Panc1 (cell line): ENCODE measurements around the gene SLC35E2B. TPM values are rescaled to one million over a fixed set of nuclear protein-coding genes. Genes with fewer than 3 reads are reported as not detected.

ENCODE experiments used
- ATAC-seq: fragments of 200-7000 bp; cut with Tn5 transposase; 2 replicates; pipeline ENCODE4 v1.9.1; 2020; ENCODE audit warnings: mild to moderate bottlenecking, moderate library complexity
- BruUV-seq: library from RNA; stranded (reverse); fragments of 400-500 nt; replicated peaks from 2 replicates; lab custom pipeline; 2021; lab: Mats Ljungman, UMichigan
- CTCF ChIA-PET: fragments of 300-600 bp; sonication (Branson Sonifier 250); formaldehyde crosslinking; loops from one replicate; lab custom pipeline; 2022; ENCODE audit warnings: antibody characterized with exemption; lab: Charles Lee
- POLR2A ChIA-PET: fragments of 300-600 bp; sonication (Branson Sonifier 250); formaldehyde crosslinking; loops from one replicate; lab custom pipeline; 2022; ENCODE audit warnings: antibody characterized with exemption; lab: Charles Lee
- DNase-seq: peaks from one replicate; pipeline ENCODE4 v3.0.0-alpha.2; 2010; ENCODE audit warnings: low read depth, low spot score
- H3K27ac ChIP-seq: 2 replicates; pipeline ENCODE4 v1.5.1; 2011; ENCODE audit warnings: mild to moderate bottlenecking, low read length, inconsistent platforms
- H3K27me3 ChIP-seq: fragments of 200-500 bp; sonication (Bioruptor generic); 2 replicates; pipeline ENCODE4 v1.6.0; 2014; ENCODE audit warnings: low read length, inconsistent platforms; ENCODE audit not compliant: control insufficient read depth, insufficient read depth
- H3K36me3 ChIP-seq: fragments of 200-500 bp; sonication (Bioruptor generic); 2 replicates; pipeline ENCODE4 v1.5.1; 2014; ENCODE audit warnings: inconsistent platforms, mild to moderate bottlenecking, low read length, moderate library complexity; ENCODE audit not compliant: control insufficient read depth, insufficient read depth
- H3K4me1 ChIP-seq: 2 replicates; pipeline ENCODE4 v1.5.1; 2011; ENCODE audit warnings: inconsistent platforms, mild to moderate bottlenecking, low read length, moderate library complexity; ENCODE audit not compliant: control insufficient read depth, insufficient read depth
- H3K4me3 ChIP-seq, 2 experiments: 2 replicates each; pipeline ENCODE4 v1.5.1; 2011 to 2012; ENCODE audit warnings: low read depth in 2 of 2, low read length in 2 of 2, mild to moderate bottlenecking in 2 of 2, inconsistent platforms in 1 of 2, moderate library complexity in 1 of 2
- H3K9me3 ChIP-seq: fragments of 200-500 bp; sonication (Bioruptor generic); 2 replicates; pipeline ENCODE4 v1.5.1; 2014; ENCODE audit warnings: low read depth, mild to moderate bottlenecking, inconsistent platforms, low read length, moderate library complexity; ENCODE audit not compliant: control insufficient read depth, insufficient read depth
- POLR2AphosphoS5 ChIP-seq: IDR thresholded peaks from 2 replicates; pipeline ENCODE4 v1.6.1; 2012; ENCODE audit warnings: mild to moderate bottlenecking, low read depth, low read length, moderate library complexity
- SIN3A ChIP-seq: IDR thresholded peaks from 2 replicates; pipeline ENCODE4 v1.6.1; 2012; ENCODE audit warnings: low read depth, mild to moderate bottlenecking, low read length, moderate library complexity, borderline replicate concordance; ENCODE audit not compliant: insufficient read depth
- TCF7L2 ChIP-seq: IDR thresholded peaks from 2 replicates; pipeline ENCODE4 v1.6.1; 2011; ENCODE audit warnings: mild to moderate bottlenecking, low read depth, low read length, inconsistent platforms
- in situ Hi-C: cut with HindIII; loops from 2 replicates; pipeline ENCODE4 v1.10.0; 2016; ENCODE audit warnings: low sequenced_read_pairs, low pct_unique_long_range_greater_than_20kb
- intact Hi-C: fragments of 100-400 bp; cut with micrococcal nuclease; formaldehyde crosslinking; loops from one replicate; pipeline ENCODE4 v1.10.0; 2022; ENCODE audit not compliant: unreplicated experiment
- total RNA-seq: library from RNA; stranded (reverse); gene quantifications from one replicate; pipeline ENCODE4 v1.2.1, GENCODE V29; 2021; ENCODE audit not compliant: unreplicated experiment
- TF ChIP-seq, protein P1 (sequence below), 2 experiments: IDR thresholded peaks; 2 replicates each; pipeline ENCODE4 v1.6.1; 2011 to 2012; ENCODE audit warnings: low read depth in 2 of 2, control low read depth in 1 of 2, low read length in 1 of 2, mild to moderate bottlenecking in 1 of 2, moderate library complexity in 1 of 2; ENCODE audit not compliant: insufficient read depth in 1 of 2
- TF ChIP-seq, protein P2 (sequence below): fragments of 450-650 bp; IDR thresholded peaks from 2 replicates; pipeline ENCODE4 v1.5.1; 2017; ENCODE audit warnings: mild to moderate bottlenecking

Gene SLC35E2B
- total RNA-seq, 1 experiment from 2014 or later = 75.7 TPM

DNA sequence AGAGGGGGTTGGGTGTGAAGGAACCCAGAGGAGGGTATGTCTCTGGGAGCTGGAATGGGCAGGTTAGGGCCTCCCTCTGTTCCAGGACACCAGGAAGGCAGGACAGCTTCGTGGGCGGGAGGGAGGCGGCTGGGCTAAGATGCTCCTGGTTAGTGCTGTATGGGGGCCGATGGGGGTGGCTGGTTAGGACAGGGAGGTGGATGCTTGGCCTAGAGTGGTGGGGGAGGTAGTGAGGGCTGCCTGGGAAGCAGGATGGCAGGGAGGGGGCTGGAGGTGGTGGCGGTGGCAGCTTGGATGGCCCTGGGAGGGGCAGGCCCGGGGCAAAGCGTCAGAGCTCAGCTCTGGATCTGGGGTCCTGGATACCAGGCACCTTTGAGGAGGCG lies 66.8 kb downstream of the SLC35E2B start:
- no peaks in the 10 kb centered on the region for H3K27me3 ChIP-seq
- H3K4me3 ChIP-seq = no peak overlapping the region
- ChIA-PET POLR2A (no interaction called here), CTCF (interaction anchor here (0.5 kb wide), 1 partner anchor 17 kb away, joined by 6 read pairs; no protein-coding TSS in a partner anchor)
- H3K27ac ChIP-seq = no peak overlapping the region
- intact Hi-C loops (no loop called here), in situ Hi-C loops (no loop called here)
- DNase-seq (no peak), ATAC-seq (no peak)
- no peaks in the 10 kb centered on the region for H3K36me3 ChIP-seq
- H3K9me3 ChIP-seq = no peaks in the 10 kb centered on the region
- H3K4me1 ChIP-seq = no peaks in the 10 kb centered on the region
- BruUV-seq = no TSS peak
- no peak for TF ChIP-seq TCF7L2
- TF ChIP-seq, protein P1, sequence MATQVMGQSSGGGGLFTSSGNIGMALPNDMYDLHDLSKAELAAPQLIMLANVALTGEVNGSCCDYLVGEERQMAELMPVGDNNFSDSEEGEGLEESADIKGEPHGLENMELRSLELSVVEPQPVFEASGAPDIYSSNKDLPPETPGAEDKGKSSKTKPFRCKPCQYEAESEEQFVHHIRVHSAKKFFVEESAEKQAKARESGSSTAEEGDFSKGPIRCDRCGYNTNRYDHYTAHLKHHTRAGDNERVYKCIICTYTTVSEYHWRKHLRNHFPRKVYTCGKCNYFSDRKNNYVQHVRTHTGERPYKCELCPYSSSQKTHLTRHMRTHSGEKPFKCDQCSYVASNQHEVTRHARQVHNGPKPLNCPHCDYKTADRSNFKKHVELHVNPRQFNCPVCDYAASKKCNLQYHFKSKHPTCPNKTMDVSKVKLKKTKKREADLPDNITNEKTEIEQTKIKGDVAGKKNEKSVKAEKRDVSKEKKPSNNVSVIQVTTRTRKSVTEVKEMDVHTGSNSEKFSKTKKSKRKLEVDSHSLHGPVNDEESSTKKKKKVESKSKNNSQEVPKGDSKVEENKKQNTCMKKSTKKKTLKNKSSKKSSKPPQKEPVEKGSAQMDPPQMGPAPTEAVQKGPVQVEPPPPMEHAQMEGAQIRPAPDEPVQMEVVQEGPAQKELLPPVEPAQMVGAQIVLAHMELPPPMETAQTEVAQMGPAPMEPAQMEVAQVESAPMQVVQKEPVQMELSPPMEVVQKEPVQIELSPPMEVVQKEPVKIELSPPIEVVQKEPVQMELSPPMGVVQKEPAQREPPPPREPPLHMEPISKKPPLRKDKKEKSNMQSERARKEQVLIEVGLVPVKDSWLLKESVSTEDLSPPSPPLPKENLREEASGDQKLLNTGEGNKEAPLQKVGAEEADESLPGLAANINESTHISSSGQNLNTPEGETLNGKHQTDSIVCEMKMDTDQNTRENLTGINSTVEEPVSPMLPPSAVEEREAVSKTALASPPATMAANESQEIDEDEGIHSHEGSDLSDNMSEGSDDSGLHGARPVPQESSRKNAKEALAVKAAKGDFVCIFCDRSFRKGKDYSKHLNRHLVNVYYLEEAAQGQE (IDR thresholded peaks at IDR 0.05; ENCODE audit: insufficient read depth in 1 of 2, low read depth in 2 of 2, low read length in 1 of 2) = no peak
- TF ChIP-seq SIN3A = no peak
- TF ChIP-seq POLR2AphosphoS5 = no peak
- TF ChIP-seq, protein P2, sequence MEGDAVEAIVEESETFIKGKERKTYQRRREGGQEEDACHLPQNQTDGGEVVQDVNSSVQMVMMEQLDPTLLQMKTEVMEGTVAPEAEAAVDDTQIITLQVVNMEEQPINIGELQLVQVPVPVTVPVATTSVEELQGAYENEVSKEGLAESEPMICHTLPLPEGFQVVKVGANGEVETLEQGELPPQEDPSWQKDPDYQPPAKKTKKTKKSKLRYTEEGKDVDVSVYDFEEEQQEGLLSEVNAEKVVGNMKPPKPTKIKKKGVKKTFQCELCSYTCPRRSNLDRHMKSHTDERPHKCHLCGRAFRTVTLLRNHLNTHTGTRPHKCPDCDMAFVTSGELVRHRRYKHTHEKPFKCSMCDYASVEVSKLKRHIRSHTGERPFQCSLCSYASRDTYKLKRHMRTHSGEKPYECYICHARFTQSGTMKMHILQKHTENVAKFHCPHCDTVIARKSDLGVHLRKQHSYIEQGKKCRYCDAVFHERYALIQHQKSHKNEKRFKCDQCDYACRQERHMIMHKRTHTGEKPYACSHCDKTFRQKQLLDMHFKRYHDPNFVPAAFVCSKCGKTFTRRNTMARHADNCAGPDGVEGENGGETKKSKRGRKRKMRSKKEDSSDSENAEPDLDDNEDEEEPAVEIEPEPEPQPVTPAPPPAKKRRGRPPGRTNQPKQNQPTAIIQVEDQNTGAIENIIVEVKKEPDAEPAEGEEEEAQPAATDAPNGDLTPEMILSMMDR = no peak

DNA sequence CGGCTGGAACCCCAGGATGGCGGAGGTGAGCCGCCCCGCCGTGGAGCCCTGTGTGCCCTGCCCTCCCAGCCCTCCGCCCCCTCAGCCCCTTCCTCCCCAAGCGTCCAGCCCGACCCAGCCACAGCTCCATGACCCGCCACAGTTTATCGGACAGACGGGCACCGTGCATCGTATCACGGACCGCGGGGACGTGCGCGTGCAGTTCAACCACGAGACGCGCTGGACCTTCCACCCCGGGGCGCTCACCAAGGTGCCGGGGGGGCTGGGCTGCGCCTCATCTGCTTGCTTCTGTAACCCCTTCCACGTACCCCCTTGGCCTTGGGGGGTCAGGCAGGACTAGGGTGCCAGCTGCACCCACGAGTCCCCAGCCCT lies 67.2 kb downstream of the SLC35E2B start:
- Histone ChIP-seq H3K4me1 (no peaks in the 10 kb centered on the region), H3K4me3 (no peak overlapping the region), H3K36me3 (no peaks in the 10 kb centered on the region), H3K27me3 (no peaks in the 10 kb centered on the region), H3K27ac (no peak overlapping the region), H3K9me3 (no peaks in the 10 kb centered on the region)
- DNase-seq (no peak), ATAC-seq (no peak)
- CTCF ChIA-PET = no interaction called here
- in situ Hi-C loops = no loop called here
- TF ChIP-seq SIN3A (no peak), POLR2AphosphoS5 (no peak), TCF7L2 (no peak)
- TF ChIP-seq, protein P2 = no peak
- TF ChIP-seq, protein P1 (IDR thresholded peaks at IDR 0.05; ENCODE audit: insufficient read depth in 1 of 2, low read depth in 2 of 2, low read length in 1 of 2) = no peak
- BruUV-seq = no TSS peak
- intact Hi-C loops = no loop called here
- POLR2A ChIA-PET = no interaction called here
